Colonic mucosa (tissue), 4 donors: Measurements from ENCODE around the gene SLC27A4. TPM values are rescaled to one million over a fixed set of nuclear protein-coding genes. Genes with fewer than 3 reads are reported as not detected.
A peak's percentile ranks its signal among the peaks of the same experiment; 100 is the strongest.

Source experiments
- DNase-seq: peaks from one replicate; pipeline ENCODE4 v3.0.0-alpha.2; 2020
- H3K27ac ChIP-seq: fragments of 200-600 bp; one replicate; pipeline ENCODE4 v1.8.0; 2021
- H3K27me3 ChIP-seq: fragments of 200-600 bp; one replicate; pipeline ENCODE4 v1.8.0; 2021
- H3K36me3 ChIP-seq: fragments of 200-600 bp; one replicate; pipeline ENCODE4 v1.8.0; 2021
- H3K4me1 ChIP-seq: fragments of 200-600 bp; one replicate; pipeline ENCODE4 v1.8.0; 2021; ENCODE audit warnings: mild to moderate bottlenecking
- H3K4me3 ChIP-seq: fragments of 200-600 bp; one replicate; pipeline ENCODE4 v1.8.0; 2021
- H3K9ac ChIP-seq, 2 donors: one replicate each; pipeline ENCODE4 v1.7.0; 2013; ENCODE audit warnings: control low read depth in 2 of 2, low read depth in 2 of 2, low read length in 2 of 2
- H3K9me3 ChIP-seq: fragments of 200-600 bp; one replicate; pipeline ENCODE4 v1.8.0; 2021
- intact Hi-C: fragments of 100-400 bp; cut with DNase I; formaldehyde crosslinking; loops from one replicate; pipeline ENCODE4 v1.14.1; 2022
- total RNA-seq, 2 donors: library from RNA; stranded (reverse); fragmentation: NEBNext Ultra II Directional in 1 of 2; extraction: Animal tissue kit (Norgen Biotek cat#: 25700) in 1 of 2; gene quantifications; one replicate each; pipeline ENCODE4 v1.2.1, GENCODE V29; 2021
- TF ChIP-seq, protein P1 (sequence below): fragments of 200-600 bp; IDR thresholded peaks from one replicate; pipeline ENCODE4 v1.8.0; 2022; ENCODE audit warnings: antibody characterized with exemption, mild to moderate bottlenecking
- donor health status: healthy.
- donor health status: DM: no; HTN: no; CAD: no.
- donor health status: DM: no; HTN: no; CAD: no.

Gene SLC27A4
- 10 to 100 TPM; 26.8 to 68.3 TPM for total RNA-seq

DNA sequence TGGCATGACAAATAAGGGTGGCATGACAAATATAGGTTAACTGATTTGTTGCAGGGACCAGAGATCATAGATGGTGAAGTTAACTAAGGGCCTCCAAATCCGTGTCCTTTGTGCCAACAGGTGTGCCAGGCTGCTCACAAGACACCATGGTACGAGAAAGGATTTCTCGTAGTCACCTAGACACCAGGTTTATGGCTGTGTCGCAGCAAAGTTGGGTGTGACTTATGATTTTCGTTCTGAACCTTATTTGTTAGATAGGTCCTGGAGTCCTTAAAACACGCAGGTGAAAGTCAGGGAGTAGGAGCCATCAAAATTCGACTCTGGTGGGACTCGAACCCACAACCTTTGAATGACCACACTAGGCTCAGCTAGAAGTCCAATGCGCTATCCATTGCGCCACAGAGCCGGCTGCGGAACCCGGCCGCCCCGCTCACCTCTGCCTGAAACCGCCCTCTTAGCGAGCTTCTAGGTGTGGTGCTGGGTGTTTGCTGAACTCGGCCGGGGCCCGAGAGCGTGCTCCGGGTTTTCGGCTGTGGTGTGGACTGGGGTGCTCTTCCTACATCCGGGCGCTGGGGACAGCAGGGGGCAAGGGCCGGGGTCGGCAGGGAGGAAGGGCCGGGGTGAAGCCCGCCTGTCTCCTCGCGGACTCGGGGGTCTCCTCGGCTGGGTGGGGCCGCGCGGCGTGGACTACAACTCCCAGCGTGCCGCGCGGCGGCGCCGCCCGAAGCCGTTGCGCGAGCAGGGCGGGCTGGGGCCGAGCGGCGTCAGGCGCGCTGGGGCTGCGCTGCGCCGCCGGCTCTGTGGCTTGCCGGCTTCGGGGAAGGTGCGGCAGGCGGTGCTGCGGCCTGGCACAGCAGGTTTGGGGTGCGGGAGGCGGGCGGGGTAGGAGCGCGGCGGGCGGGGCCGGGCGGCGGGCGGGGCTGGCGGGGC is at the start of gene SLC27A4:
SLC27A4 (plus strand) TSS at position 767 of the 930 bp plus-strand sequence. CDS start 2,606 bp downstream, outside the sequence.
- Histone ChIP-seq H3K27ac (peak within 1 kb of the TSS; percentile 87), H3K4me3 (peak within 1 kb of the TSS; percentile 98), H3K27me3 (no peaks in the 10 kb centered on the region), H3K9ac (peak within 1 kb of the TSS; percentile 76 to 95), H3K36me3 (peaks cover 3% of the 10 kb centered on the region), H3K4me1 (no peaks in the 10 kb centered on the region), H3K9me3 (no peaks in the 10 kb centered on the region)
- peak; percentile 86 for DNase-seq
- TF ChIP-seq, protein P1, sequence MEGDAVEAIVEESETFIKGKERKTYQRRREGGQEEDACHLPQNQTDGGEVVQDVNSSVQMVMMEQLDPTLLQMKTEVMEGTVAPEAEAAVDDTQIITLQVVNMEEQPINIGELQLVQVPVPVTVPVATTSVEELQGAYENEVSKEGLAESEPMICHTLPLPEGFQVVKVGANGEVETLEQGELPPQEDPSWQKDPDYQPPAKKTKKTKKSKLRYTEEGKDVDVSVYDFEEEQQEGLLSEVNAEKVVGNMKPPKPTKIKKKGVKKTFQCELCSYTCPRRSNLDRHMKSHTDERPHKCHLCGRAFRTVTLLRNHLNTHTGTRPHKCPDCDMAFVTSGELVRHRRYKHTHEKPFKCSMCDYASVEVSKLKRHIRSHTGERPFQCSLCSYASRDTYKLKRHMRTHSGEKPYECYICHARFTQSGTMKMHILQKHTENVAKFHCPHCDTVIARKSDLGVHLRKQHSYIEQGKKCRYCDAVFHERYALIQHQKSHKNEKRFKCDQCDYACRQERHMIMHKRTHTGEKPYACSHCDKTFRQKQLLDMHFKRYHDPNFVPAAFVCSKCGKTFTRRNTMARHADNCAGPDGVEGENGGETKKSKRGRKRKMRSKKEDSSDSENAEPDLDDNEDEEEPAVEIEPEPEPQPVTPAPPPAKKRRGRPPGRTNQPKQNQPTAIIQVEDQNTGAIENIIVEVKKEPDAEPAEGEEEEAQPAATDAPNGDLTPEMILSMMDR: no peak
- intact Hi-C loops: loop anchor here (5.0 to 10.0 kb wide), 2 partner anchors 43 to 155 kb away; no protein-coding TSS in a partner anchor

DNA sequence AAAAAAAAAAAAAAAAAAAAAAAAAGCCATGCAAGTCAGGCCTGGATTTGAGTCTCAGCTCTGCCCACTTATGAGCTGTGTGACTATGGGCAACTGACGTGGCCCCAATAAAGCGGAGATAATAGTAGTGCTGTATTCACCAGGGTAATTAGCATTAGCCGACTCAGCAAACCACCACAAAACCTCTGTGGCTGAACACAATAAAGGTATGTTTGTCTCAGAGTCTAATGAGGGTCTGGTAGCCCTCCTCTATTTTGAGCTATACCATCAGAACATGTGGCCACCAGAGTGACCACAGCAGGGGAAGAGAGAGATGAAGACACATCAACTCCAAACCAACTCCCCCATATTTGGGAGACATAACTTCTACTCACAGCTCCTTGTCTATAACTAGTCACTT is 48.3 kb upstream of the SLC27A4 start:
- Histone ChIP-seq H3K4me3 (no peak overlapping the region), H3K9ac (no peak overlapping the region), H3K4me1 (peaks cover 8% of the 10 kb centered on the region), H3K27me3 (no peaks in the 10 kb centered on the region), H3K27ac (no peak overlapping the region), H3K36me3 (no peaks in the 10 kb centered on the region), H3K9me3 (no peaks in the 10 kb centered on the region)
- intact Hi-C loops: loop anchor here (10.0 kb wide), 1 partner anchor 123 kb away; no protein-coding TSS in a partner anchor
- TF ChIP-seq, protein P1: no peak
- DNase-seq: no peak

- DNase-seq: no peak
- Histone ChIP-seq H3K27me3 (no peaks in the 10 kb centered on the region), H3K36me3 (no peaks in the 10 kb centered on the region), H3K27ac (no peak overlapping the region), H3K4me3 (no peak overlapping the region), H3K9ac (no peak overlapping the region), H3K4me1 (peaks cover 8% of the 10 kb centered on the region), H3K9me3 (no peaks in the 10 kb centered on the region)
- intact Hi-C loops: loop anchor here (10.0 kb wide), 1 partner anchor 122 kb away; no protein-coding TSS in a partner anchor
- TF ChIP-seq, protein P1: no peak
Measured at GRCh38 chr9:128293091-128293490, 47.2 kb upstream of the SLC27A4 start.

DNA sequence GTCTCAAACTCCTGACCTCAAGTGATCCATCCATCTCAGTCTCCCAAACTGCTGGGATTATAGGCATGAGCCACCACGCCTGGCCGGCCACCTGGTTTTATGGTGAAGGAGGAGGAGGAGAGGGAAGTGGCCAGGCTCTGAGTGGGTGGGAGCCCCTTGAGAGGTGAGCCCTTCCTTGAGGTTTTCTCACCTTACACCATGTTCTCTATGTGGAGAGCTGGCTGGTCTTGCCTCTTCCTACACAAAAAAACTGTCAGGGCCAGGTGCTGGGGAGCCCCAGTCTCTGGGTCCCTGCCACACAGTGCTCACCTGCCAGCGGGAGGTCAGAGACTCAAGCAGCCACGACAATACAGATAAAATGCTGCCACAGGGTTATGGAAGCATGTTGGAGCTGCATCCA is 46.2 kb upstream of the SLC27A4 start:
- intact Hi-C loops: loop anchor here (10.0 kb wide), 1 partner anchor 121 kb away; no protein-coding TSS in a partner anchor
- no peak overlapping the region for H3K27ac ChIP-seq
- H3K27me3 ChIP-seq: no peaks in the 10 kb centered on the region
- no peaks in the 10 kb centered on the region for H3K36me3 ChIP-seq
- no peaks in the 10 kb centered on the region for H3K9me3 ChIP-seq
- TF ChIP-seq, protein P1: no peak
- peaks cover 8% of the 10 kb centered on the region for H3K4me1 ChIP-seq
- no peak overlapping the region for H3K9ac ChIP-seq
- no peak overlapping the region for H3K4me3 ChIP-seq
- DNase-seq: no peak

- Histone ChIP-seq H3K4me1 (peaks cover 8% of the 10 kb centered on the region), H3K36me3 (no peaks in the 10 kb centered on the region), H3K4me3 (no peak overlapping the region), H3K9me3 (no peaks in the 10 kb centered on the region), H3K27ac (peak overlapping the region; percentile 61), H3K9ac (peak overlapping the region in 1 of 2 donors; percentile 66), H3K27me3 (no peaks in the 10 kb centered on the region)
- intact Hi-C loops: loop anchor here (5.0 to 10.0 kb wide), 2 partner anchors 46 to 118 kb away; partner anchors contain the start of gene SLC27A4
- peak; percentile 45 for DNase-seq
- TF ChIP-seq, protein P1: no peak
Measured at GRCh38 chr9:128296340-128297220, 43.7 kb upstream of the SLC27A4 start.
